Jurkat, Clone E6-1 (cell line): ENCODE results near the gene PRODH2.

Source experiments
- DNase-seq: peaks from one replicate; pipeline ENCODE4 v3.0.0-alpha.2; 2011; ENCODE audit warnings: low read depth, low spot score
- H3K4me3 ChIP-seq: 2 replicates; pipeline ENCODE4 v1.5.1; 2011; ENCODE audit warnings: mild to moderate bottlenecking, low read length, control low read depth, moderate library complexity

Gene PRODH2

GRCh38 chr19:35767288-35768081, 45.2 kb downstream of the PRODH2 start:
- no peak overlapping the region for H3K4me3 ChIP-seq
- no peak for DNase-seq

DNA sequence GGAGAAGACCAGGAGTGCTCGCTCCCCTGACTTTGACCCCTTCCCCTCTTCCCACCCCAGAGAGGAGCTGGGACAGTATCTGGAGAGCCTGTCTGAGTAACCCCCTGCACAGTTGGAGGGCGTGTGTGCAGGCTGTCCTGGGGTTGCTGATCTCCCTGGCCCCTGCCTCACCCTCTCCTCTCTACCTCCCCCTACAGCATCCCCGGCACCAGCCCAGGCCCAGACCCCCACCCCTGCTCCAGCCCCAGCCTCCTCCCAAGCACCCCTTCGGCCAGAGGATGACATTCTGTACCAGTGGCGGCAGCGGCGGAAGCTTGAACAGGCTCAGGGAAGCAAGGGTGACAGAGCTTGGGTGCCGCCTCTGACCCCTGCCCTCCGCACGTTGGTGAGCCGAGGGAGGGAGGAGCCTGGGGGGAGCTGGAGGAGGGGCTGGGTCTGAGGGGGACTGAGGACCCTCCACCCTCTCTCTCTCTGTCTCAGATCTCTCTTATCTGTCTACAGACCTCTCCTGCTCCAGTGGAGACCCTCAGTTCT, 46.0 kb downstream of the PRODH2 start:
- no peak overlapping the region for H3K4me3 ChIP-seq
- DNase-seq = no peak

DNA sequence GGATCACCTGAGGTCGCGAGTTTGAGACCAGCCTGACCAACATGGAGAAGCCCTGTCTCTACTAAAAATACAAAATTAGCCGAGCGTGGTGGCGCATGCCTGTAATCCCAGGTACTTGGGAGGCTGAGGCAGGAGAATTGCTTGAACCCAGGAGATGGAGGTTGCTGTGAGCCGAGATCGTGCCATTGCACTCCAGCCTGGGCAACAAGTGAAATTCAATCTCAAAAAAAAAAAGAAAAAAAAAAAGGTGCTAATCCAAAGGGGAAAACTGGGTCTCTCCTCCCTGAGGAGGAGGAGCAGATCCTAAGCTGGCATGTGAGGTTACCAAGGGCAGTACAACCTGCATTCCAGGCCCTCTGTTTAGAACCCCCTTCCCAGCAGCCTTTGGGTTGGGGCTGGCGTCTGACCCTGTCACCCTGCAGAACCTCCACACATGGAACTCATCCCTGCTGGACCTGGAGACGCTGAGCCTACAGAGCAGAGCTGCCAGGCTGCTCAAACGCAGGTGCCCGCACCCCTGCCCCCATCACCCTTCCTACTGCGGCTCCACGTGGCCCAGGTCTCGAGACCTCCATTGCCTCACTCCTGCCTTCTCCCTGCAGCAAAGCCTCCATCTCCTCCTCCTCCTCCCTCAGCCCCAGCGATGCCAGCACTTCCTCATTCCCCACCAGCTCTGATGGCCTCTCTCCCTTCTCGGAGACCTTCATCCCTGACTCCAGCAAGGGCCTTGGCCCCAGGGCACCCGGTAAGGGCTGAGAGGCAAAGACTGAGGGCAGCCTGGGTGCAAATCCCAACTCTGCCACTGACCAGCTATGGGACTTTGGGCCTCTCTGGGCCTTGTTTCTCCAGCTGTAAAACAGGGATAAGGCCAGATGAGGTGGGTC, 48.0 kb downstream of the PRODH2 start:
- DNase-seq = no peak
- H3K4me3 ChIP-seq = no peak overlapping the region

- no peak overlapping the region for H3K4me3 ChIP-seq
- no peak for DNase-seq
Observed at GRCh38 chr19:35760711-35761349, 51.8 kb downstream of the PRODH2 start.

GRCh38 chr19:35759697-35760096, 52.9 kb downstream of the PRODH2 start:
- no peak for DNase-seq
- no peak overlapping the region for H3K4me3 ChIP-seq

- DNase-seq = peak; percentile 100
- H3K4me3 ChIP-seq = peak within 1 kb of the TSS; percentile 99
Observed at GRCh38 chr19:35757749-35758608, 54.7 kb downstream of the PRODH2 start, which contains the start of gene PROSER3. Gene PROSER3, plus strand, starts transcription at chr19:35758176. Its CDS starts 40 bp downstream, at chr19:35758216.

- H3K4me3 ChIP-seq = peak overlapping the region; percentile 99
- DNase-seq = no peak
Observed at GRCh38 chr19:35757231-35757748, 55.4 kb downstream of the PRODH2 start.

DNA sequence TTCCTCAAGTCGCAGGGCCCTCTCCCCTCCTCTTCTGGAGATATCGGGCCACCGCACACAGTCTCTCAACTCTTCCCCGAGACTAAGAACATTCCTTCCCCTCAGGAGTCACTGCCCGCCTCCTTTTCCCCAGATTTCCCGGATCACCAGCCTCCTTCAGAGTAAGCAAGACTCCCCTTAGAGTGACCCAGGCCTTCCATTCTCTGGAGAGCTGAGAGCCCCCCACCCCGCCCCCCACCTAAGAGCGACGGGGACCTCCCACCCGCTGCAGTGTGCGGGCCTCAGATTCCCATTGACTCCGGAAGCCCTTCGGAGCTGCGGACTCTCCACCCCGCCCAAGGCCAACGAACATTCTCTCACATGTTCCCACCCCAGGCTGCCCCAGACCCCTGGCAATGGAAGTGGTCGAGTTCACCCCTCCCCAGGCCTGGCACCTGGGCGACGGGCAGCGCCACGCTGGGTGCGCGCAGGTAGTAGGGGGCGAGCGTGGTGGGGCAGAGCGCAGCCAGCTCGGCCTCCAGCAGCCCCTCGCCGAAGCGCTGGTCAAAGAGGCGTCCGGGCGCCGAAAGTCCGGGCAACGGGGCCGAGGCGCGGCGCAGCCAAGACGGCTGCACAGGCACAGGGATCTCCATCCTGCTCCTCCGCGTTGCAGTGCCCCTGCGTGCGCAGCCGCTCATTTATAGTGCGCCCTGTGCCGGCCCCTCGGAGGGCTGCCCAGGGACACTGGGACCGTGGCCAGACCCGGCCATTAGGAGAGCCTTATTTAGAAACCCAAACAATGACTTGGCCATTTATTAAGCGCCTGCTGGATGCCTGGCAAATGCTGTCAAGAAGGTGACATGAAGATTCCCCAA, 56.0 kb downstream of the PRODH2 start, which contains the start of gene HSPB6:
HSPB6 (minus strand) TSS at position 653 of the 854 bp plus-strand sequence; CDS start at position 632, 21 bp downstream.
- DNase-seq = no peak
- peak within 1 kb of the TSS; percentile 99 for H3K4me3 ChIP-seq

- no peak for DNase-seq
- H3K4me3 ChIP-seq = no peak overlapping the region
Observed at GRCh38 chr19:35755550-35756376, 56.9 kb downstream of the PRODH2 start.

GRCh38 chr19:35755131-35755549, 57.5 kb downstream of the PRODH2 start:
- DNase-seq = no peak

GRCh38 chr19:35754370-35755130, 58.1 kb downstream of the PRODH2 start:
- no peak for DNase-seq
- no peak overlapping the region for H3K4me3 ChIP-seq

More at GRCh38 chr19:35755131-35755549, 57.5 kb downstream of the PRODH2 start:
- no peak overlapping the region for H3K4me3 ChIP-seq

DNA sequence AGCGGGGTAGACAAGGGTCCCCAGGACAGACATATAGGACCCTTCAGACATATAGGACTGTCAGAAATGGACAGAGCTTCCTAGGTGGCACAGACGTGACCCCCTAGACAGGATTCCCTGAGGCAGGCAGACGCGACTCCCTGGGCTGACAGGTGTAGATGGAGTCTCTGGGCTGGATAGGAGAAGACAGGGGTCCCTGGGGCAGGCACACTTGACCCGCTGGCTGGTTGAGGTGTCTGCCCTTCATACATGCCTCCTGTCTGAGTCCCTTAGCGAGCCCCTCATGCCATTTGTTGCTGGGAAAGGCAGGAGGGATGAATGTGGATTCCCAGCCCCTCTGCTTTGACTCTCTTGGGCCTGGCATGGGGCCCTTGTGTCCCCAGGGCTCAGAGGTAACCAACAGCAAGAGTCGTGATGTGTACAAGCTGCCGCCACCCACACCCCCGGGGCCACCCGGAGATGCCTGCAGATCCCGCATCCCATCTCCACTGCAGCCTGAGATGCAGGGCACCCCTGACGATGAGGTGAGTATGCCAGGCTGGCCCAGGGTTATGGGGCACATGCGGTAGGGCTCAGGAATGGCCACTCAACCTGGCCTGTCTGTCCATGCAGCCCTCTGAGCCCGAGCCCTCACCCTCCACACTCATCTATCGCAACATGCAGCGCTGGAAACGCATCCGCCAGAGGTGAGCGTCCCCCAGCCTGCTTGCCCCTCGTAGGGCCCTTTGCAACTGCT, 58.8 kb downstream of the PRODH2 start:
- H3K4me3 ChIP-seq = no peak overlapping the region
- no peak for DNase-seq

DNA sequence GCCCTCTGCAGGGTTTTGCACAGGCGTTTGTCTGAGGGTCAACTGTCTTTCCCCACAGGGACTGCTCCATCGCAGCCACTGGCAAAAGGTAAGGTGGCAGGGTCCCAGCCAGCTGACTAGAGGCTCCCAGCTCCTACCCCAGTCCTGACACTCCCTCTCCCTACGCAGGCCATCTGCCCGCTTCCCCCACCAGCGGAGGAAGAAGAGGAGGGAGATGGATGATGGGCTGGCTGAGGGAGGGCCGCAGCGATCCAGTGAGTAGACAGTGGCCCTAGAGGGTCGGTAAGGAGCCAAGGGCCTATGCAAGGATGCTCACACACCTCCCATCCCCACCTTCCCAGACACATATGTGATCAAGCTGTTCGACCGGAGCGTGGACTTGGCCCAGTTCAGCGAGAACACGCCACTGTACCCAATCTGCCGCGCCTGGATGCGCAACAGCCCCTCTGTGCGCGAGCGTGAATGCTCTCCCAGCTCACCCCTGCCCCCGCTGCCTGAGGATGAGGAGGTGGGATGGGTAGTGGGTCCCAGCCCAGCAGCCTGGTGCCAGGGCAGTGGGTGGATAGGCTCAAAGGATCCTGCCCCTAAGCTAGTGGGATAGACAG, 59.8 kb downstream of the PRODH2 start:
- H3K4me3 ChIP-seq = no peak overlapping the region
- no peak for DNase-seq

- no peak for DNase-seq
- H3K4me3 ChIP-seq = no peak overlapping the region
Observed at GRCh38 chr19:35751839-35752745, 60.6 kb downstream of the PRODH2 start.
